ENCODE results near the gene GOLIM4. TPM values are rescaled to one million over a fixed set of nuclear protein-coding genes. Genes with fewer than 3 reads are reported as not detected.

GOLIM4 gene
- total and polyA plus RNA-seq, 2 of the 13 experiments (the other 11 are each of a cell fraction or from before 2014, with no cell fraction given) = 10.9 to 47.7 TPM

GRCh38 chr3:168124791-168125190 lies 29.1 kb upstream of the GOLIM4 start:
- no peak for ATAC-seq
- CTCF ChIA-PET (ENCODE audit: low intra/inter-chr PET ratio, low total read pairs) = no interaction called here

More at GRCh38 chr3:168124791-168125190, 29.1 kb upstream of the GOLIM4 start:
- H3K27ac ChIP-seq (ENCODE audit: extremely low read length, insufficient read depth, low read length) = no peak overlapping the region
- no peak for FAIRE-seq
- DNase-seq (ENCODE audit: low spot score) = no peak
- BruUV-seq (replicated peaks) = no TSS peak
- H3K4me2 ChIP-seq (ENCODE audit: low read depth, low read length) = no peak overlapping the region
- in situ Hi-C loops (cut with HindIII; ENCODE audit: extremely low pct_ligation_motif_present, low pct_unique_long_range_greater_than_20kb) = no loop called here
- H2AFZ ChIP-seq (ENCODE audit: low read length) = no peak overlapping the region
- peaks cover 11% of the 10 kb centered on the region; the same call in 1 of the 2 replicates for H3K9me3 ChIP-seq (ENCODE audit: low read length)
- no peaks in the 10 kb centered on the region for H3K4me1 ChIP-seq (ENCODE audit: insufficient read depth, low read length)
- intact Hi-C loops (cut with micrococcal nuclease; ENCODE audit: unreplicated experiment) = no loop called here
- no peaks in the 10 kb centered on the region for H3K27me3 ChIP-seq (ENCODE audit: control insufficient read depth in 1 of 2, insufficient read depth in 2 of 2, low read length in 2 of 2)
- H3K36me3 ChIP-seq (replicated peaks in 1 of 2; ENCODE audit: control insufficient read depth in 1 of 2, insufficient read depth in 2 of 2, low read length in 2 of 2) = no peaks in the 10 kb centered on the region
- H4K20me1 ChIP-seq (ENCODE audit: insufficient read depth, low read length) = no peaks in the 10 kb centered on the region
- POLR2A ChIA-PET = no interaction called here
- WGBS (ENCODE audit: low lambda C conversion rate) = 73% methylated on average over 7 of the region's 7 CpGs
- TF ChIP-seq ATF7 (IDR thresholded peaks at IDR 0.05) (no peak), ATF7 (CRISPR knock-in tag; IDR thresholded peaks at IDR 0.05) (no peak), CENPX (CRISPR knock-in tag; IDR thresholded peaks at IDR 0.05) (no peak), SAP130 (CRISPR knock-in tag; IDR thresholded peaks at IDR 0.05; ENCODE audit: low read depth) (no peak), ZFP62 (CRISPR knock-in tag; IDR thresholded peaks at IDR 0.05) (no peak), ZFYVE20 (CRISPR knock-in tag; IDR thresholded peaks at IDR 0.05; ENCODE audit: borderline replicate concordance, low read depth) (no peak), HBP1 (CRISPR knock-in tag; IDR thresholded peaks at IDR 0.05; ENCODE audit: low read depth) (no peak), ZNF263 (CRISPR knock-in tag; IDR thresholded peaks at IDR 0.05) (no peak), CREBL2 (CRISPR knock-in tag; IDR thresholded peaks at IDR 0.05; ENCODE audit: borderline replicate concordance) (no peak), NFE2 (CRISPR knock-in tag; IDR thresholded peaks at IDR 0.05) (no peak), HDAC1 (CRISPR knock-in tag; IDR thresholded peaks at IDR 0.05) (no peak), ZBTB7B (CRISPR knock-in tag; IDR thresholded peaks at IDR 0.05) (no peak), LRRFIP1 (CRISPR knock-in tag; conservative IDR thresholded peaks at IDR 0.05) (no peak), ZNF704 (CRISPR knock-in tag; IDR thresholded peaks at IDR 0.05; ENCODE audit: borderline replicate concordance) (no peak), TBX3 (IDR thresholded peaks at IDR 0.05; ENCODE audit: borderline replicate concordance) (no peak), MBNL3 (CRISPR knock-in tag; conservative IDR thresholded peaks at IDR 0.05) (no peak), JDP2 (CRISPR knock-in tag; IDR thresholded peaks at IDR 0.05; ENCODE audit: borderline replicate concordance) (no peak)
- TF ChIP-seq, protein P1, sequence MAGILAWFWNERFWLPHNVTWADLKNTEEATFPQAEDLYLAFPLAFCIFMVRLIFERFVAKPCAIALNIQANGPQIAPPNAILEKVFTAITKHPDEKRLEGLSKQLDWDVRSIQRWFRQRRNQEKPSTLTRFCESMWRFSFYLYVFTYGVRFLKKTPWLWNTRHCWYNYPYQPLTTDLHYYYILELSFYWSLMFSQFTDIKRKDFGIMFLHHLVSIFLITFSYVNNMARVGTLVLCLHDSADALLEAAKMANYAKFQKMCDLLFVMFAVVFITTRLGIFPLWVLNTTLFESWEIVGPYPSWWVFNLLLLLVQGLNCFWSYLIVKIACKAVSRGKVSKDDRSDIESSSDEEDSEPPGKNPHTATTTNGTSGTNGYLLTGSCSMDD (CRISPR knock-in tag; IDR thresholded peaks at IDR 0.05) = no peak
- H3K79me2 ChIP-seq (ENCODE audit: insufficient read depth, low read length) = no peaks in the 10 kb centered on the region
- no peak overlapping the region for H3K4me3 ChIP-seq (replicated peaks in 1 of 3; ENCODE audit: insufficient read depth in 1 of 3, low read depth in 2 of 3, low read length in 3 of 3)
- H3K9ac ChIP-seq (ENCODE audit: insufficient read depth, low read depth, low read length) = no peak overlapping the region

Data from HepG2 (cell line).